Type B pancreatic cell (in vitro differentiated cells): ENCODE measurements around the gene MAPK8. TPM values are rescaled to one million over a fixed set of nuclear protein-coding genes. Genes with fewer than 3 reads are reported as not detected.

ENCODE experiments used
- DNase-seq: peaks from one replicate; pipeline ENCODE4 v3.0.0; 2021; ENCODE audit warnings: mixed read lengths; ENCODE audit not compliant: unreplicated experiment; ENCODE audit errors: extremely low spot score
- H3K27ac Mint-ChIP-seq: 2 replicates; pipeline ENCODE4 v1.8.0; 2021; ENCODE audit warnings: mild to moderate bottlenecking, mixed read lengths
- H3K27me3 Mint-ChIP-seq: 2 replicates; pipeline ENCODE4 v1.8.0; 2021; ENCODE audit warnings: mixed read lengths
- H3K36me3 Mint-ChIP-seq: 2 replicates; pipeline ENCODE4 v1.8.0; 2021; ENCODE audit warnings: mixed read lengths
- H3K4me1 Mint-ChIP-seq: one replicate; pipeline ENCODE4 v1.8.0; 2021; ENCODE audit warnings: mixed read lengths; ENCODE audit not compliant: unreplicated experiment
- H3K4me3 Mint-ChIP-seq: 2 replicates; pipeline ENCODE4 v1.8.0; 2021; ENCODE audit warnings: mild to moderate bottlenecking, mixed read lengths
- H3K9me3 Mint-ChIP-seq: 2 replicates; pipeline ENCODE4 v1.8.0; 2021; ENCODE audit warnings: mixed read lengths
- total RNA-seq: library from RNA; stranded (reverse); gene quantifications from 2 replicates; pipeline ENCODE4 v1.2.1, GENCODE V29; 2021; ENCODE audit warnings: low replicate concordance
- TF ChIP-seq, protein P1 (sequence below): fragments of 200-600 bp; sonication (generic); conservative IDR thresholded peaks from 2 replicates; pipeline ENCODE4 v1.5.0; 2021; ENCODE audit warnings: antibody characterized with exemption, mild to moderate bottlenecking

Gene MAPK8
- total RNA-seq, 1 donor from 2014 or later, result 48.4 TPM

- TF ChIP-seq, protein P1, sequence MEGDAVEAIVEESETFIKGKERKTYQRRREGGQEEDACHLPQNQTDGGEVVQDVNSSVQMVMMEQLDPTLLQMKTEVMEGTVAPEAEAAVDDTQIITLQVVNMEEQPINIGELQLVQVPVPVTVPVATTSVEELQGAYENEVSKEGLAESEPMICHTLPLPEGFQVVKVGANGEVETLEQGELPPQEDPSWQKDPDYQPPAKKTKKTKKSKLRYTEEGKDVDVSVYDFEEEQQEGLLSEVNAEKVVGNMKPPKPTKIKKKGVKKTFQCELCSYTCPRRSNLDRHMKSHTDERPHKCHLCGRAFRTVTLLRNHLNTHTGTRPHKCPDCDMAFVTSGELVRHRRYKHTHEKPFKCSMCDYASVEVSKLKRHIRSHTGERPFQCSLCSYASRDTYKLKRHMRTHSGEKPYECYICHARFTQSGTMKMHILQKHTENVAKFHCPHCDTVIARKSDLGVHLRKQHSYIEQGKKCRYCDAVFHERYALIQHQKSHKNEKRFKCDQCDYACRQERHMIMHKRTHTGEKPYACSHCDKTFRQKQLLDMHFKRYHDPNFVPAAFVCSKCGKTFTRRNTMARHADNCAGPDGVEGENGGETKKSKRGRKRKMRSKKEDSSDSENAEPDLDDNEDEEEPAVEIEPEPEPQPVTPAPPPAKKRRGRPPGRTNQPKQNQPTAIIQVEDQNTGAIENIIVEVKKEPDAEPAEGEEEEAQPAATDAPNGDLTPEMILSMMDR, result no peak
- no peak for DNase-seq
- Mint-ChIP-seq H3K9me3 (no peaks in the 10 kb centered on the region), H3K36me3 (no peaks in the 10 kb centered on the region), H3K27ac (no peak overlapping the region), H3K27me3 (peaks cover 2% of the 10 kb centered on the region), H3K4me1 (peaks cover 20% of the 10 kb centered on the region), H3K4me3 (no peak overlapping the region)
Observed at GRCh38 chr10:48292616-48293015, 13.9 kb upstream of the MAPK8 start.

- Mint-ChIP-seq H3K4me3 (no peak overlapping the region), H3K36me3 (no peaks in the 10 kb centered on the region), H3K27ac (no peak overlapping the region), H3K4me1 (peaks cover 8% of the 10 kb centered on the region), H3K9me3 (no peaks in the 10 kb centered on the region), H3K27me3 (peaks cover 7% of the 10 kb centered on the region)
- DNase-seq, result no peak
- TF ChIP-seq, protein P1, result no peak
Observed at GRCh38 chr10:48294431-48294830, 12.0 kb upstream of the MAPK8 start.

DNA sequence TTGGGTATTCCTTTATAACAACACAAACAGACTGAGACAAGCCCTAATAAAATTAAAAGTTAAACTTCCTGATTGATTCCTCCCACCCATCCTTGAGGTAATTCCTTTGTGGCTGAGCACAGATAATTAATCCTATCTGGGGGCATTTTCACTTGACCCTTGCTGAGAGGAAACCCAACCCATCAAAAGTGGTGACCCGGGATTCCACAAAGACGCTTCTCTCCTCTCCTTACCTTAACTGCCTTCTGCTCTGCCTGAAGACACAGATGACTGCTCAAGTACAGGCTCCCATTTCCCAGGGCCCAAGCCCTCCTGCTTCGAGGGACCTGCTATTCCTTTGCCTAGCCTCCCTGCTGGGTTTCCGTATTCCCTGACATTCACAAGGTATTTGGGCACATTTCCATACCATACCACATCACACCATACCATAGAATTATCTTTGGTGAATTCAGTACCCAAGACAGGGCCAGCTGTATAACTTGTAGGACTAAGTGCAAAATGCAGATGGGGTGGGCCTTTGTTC is 9.8 kb upstream of the MAPK8 start:
- Mint-ChIP-seq H3K36me3 (no peaks in the 10 kb centered on the region), H3K27me3 (peaks cover 19% of the 10 kb centered on the region), H3K4me1 (no peaks in the 10 kb centered on the region), H3K4me3 (no peak overlapping the region), H3K27ac (no peak overlapping the region), H3K9me3 (no peaks in the 10 kb centered on the region)
- no peak for DNase-seq
- TF ChIP-seq, protein P1, result no peak

DNA sequence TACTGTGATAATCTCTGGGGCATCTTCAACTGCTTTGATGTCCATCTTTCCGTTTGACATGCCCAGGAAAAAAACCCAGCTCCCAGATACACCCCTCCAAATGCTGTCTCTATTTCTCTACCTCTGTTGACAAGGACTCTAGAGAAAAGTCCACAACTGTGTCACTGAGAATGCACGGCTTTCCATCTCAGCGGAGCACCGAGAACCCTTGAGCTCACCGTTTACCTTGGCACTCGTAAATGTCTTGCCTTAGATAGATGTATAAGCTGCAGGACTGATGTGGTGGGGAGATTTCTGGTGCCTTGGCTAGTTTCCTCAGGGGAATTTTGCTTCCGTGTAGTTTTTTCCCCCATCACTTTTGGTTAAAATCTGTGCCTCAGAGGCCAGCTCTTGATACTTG is 7.4 kb upstream of the MAPK8 start:
- Mint-ChIP-seq H3K27ac (no peak overlapping the region), H3K4me1 (no peaks in the 10 kb centered on the region), H3K27me3 (peaks cover 28% of the 10 kb centered on the region), H3K9me3 (no peaks in the 10 kb centered on the region), H3K36me3 (no peaks in the 10 kb centered on the region), H3K4me3 (no peak overlapping the region)
- TF ChIP-seq, protein P1, result no peak
- DNase-seq, result no peak

GRCh38 chr10:48299692-48300091 is 6.8 kb upstream of the MAPK8 start:
- Mint-ChIP-seq H3K27ac (no peak overlapping the region), H3K36me3 (no peaks in the 10 kb centered on the region), H3K27me3 (peaks cover 34% of the 10 kb centered on the region), H3K4me1 (no peaks in the 10 kb centered on the region), H3K9me3 (no peaks in the 10 kb centered on the region), H3K4me3 (no peak overlapping the region)
- TF ChIP-seq, protein P1, result no peak
- no peak for DNase-seq

DNA sequence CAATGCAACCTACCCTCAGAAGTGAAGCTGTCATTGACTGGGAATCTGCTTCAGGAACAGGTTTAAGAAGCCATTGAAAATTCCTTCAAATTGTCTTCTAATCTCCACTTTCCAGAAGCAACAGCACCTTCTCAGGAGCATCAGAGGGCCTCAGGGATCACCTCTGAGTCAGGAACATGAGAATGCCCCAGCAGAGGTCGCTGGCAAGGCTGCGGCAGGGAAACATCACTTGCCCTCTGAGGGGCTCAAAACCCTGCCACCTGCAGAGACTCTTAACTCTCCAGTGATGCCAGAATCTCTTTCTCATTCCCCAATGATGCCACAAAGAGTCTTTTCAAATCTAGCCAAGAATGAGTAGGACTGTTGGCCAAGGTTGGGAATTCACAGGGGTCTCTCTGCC is 5.9 kb upstream of the MAPK8 start:
- H3K36me3 Mint-ChIP-seq, result no peaks in the 10 kb centered on the region
- DNase-seq, result no peak
- H3K4me1 Mint-ChIP-seq, result no peaks in the 10 kb centered on the region
- peaks cover 41% of the 10 kb centered on the region for H3K27me3 Mint-ChIP-seq
- TF ChIP-seq, protein P1, result no peak
- no peak overlapping the region for H3K27ac Mint-ChIP-seq
- H3K4me3 Mint-ChIP-seq, result no peak overlapping the region
- H3K9me3 Mint-ChIP-seq, result no peaks in the 10 kb centered on the region
